HG03558 (cell line): ENCODE results near the gene SPOCK1.

Experiments used
- ATAC-seq: cut with Tn5 transposase; IDR thresholded peaks from one replicate; pipeline ENCODE4 v1.9.1; 2021; ENCODE audit warnings: moderate number of reproducible peaks; ENCODE audit not compliant: unreplicated experiment; ENCODE audit errors: extremely low read depth

The SPOCK1 gene

DNA sequence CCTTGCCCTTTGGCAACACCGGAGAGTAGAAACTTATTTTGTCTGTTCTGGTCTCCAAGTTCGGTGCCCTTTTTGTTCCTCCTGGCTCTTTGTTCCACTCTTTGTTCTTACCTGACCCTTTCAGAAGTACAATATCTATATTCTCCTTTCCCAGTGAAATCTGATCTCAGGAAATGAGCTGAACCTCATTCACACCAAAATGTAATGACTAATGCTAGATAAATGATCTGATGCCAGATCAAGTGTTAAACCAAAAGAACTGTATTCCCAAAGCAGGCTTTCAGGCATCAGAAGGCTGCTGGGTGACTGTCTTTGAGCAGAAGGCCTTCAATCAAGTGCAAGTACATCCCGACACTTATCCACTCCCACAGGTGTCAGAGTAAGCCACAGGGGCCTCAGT, 156.4 kb downstream of the SPOCK1 start:
- no peak for ATAC-seq

DNA sequence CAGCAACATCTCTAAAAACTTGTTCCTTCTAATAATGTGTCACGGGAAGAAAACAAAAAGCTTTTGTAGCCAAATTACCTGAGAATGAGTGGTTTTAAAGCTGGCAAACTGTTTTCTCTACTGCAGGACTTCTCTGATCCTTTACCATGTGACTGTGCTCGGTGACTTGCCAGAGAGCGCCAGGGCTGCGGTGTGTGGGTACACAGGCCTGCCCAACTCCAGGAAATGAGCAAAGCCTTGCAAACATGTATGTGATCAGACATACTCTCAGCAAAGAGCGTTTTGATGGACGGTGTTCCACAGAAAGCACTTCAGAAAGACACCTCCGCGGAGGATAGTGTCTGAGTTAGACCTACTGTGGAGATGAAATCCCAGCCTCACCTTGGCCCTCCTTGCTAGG, 157.3 kb downstream of the SPOCK1 start:
- ATAC-seq = no peak

DNA sequence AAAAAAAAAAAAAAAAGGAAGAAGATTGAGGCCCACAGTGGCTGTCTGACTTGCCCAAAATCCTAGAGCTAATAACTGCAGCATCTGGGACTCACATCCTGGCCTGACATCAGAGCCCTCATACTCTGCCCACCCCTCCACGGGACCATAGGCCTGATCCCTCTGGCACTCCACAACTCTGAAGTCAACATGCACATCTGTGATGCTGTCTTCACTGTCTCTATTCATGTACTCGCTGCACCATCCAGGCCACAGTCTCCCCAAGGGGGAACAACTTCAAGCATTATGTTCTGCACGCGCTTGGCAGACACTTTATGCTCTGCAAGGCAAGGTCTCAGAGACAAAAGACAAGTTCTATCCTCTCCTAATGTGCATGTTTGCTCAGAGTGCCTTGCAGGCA, 158.2 kb downstream of the SPOCK1 start:
- ATAC-seq = no peak

DNA sequence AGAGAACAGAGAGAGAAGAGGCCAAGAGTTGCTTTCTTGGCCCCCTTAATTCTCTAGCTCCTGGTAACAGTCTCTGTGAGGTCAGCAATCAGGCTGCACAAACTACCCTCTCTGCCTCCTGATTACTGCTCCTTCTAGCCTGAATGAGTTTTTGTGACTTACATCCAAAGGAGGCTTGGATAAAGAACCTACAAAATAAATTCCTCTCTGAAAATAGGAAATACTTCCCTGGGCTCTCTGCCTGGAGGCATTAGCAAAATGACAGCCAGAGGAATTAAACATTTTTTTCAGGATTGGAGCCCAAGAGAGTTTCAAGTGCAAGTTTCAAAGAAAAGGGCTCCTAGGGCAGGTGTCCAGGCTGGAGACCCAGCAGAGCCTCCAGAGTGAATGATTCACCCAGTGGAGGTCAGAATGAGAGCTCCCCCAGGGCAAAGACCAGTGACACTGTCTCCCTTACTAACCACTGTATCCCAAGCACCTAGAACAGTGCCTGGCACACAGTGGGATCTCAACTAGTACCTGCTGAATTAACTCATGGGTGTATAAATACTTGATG, 162.5 kb downstream of the SPOCK1 start:
- ATAC-seq = no peak

DNA sequence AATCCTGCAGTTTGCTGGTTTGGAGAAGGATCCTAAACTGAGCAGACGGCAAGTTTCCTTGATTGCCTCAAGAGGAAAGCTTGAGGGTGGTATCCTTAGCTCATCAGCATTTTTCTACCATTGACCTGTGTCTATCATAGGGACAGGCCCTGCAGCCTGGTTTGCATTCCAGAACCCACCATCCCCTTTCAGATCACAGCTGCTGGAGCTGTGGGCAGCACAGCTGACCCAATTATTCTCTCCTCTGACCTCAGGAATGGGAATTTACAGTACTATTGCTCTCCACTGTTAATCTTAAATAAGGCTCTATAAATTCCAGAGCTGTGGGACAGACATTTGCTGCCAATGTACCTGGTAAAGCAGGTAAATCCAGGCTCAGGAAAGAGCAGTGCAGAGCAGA, 163.0 kb downstream of the SPOCK1 start:
- ATAC-seq = no peak

DNA sequence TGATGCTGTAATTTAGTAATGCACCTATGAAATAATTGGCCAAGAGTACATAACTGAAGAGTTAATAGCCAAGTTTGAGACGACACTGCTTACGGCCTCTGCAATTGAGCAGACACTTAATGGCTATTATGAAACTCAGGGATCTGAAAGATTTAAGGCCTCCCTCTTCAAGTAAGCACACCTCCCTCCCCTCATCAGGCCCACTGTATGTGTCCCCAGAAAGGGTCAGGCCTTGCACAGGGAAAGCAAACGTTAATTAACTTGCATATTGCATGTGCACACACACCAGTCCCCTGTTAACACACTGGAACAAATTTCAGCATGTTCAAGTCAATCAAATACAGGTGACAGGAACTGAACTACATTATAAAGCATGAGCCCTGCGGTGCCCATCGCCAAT, 163.6 kb downstream of the SPOCK1 start:
- ATAC-seq = no peak

DNA sequence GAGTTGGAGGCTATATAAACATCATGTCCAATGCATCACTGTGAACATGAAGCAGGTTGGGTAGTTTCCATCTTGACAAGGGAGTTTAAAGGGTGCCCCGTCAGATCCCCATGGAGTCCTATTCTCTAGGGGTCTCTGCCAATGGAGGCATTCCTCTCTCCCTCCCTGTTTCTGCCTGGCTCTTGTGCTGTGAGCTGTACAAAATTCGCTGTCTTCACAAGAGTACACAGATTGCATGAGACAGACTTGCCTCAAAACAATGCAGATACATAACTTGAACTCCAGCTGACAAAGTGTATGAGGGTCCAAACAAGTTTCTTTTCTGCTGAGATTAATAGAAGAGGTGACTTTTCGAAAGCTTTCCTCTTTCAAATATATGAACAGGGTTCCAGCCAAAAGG, 165.2 kb downstream of the SPOCK1 start:
- ATAC-seq = no peak

DNA sequence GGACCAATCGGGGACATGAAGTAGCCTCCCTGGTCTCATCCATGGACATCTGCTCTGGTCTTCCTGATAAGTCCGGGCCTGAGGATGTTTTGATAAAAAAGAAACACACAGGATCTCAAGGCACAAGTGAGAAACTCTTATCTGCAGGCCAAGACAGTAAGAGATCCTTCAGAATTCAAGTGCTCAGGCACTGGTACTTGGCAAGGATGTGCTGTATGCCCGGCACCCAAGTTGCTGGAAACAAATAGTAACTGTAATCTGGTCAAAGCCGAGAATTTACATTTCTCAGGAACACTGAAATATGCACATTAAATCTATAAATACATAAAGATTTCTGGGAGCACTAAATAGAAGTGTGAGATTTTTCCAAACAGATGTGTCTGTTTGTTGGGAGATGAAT, 165.7 kb downstream of the SPOCK1 start:
- ATAC-seq = no peak

DNA sequence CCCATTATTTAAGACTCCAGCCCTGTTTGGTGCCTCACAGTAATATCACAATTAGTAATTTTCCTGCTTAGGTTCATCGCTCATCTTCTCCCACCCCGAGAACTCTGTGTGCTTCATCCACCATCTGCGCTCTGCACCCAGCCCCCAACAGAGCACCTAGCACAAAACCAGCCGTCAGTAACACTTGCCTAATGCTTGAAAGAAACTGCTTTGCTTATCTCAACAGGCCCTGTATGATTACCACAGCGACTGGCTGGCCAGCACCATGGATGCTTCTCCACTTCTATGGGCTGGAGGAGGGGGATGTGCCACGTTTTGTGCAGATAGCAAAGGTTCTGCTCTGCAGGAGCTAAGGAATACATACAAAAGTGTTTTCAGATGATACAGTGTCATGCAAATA, 166.8 kb downstream of the SPOCK1 start:
- no peak for ATAC-seq

DNA sequence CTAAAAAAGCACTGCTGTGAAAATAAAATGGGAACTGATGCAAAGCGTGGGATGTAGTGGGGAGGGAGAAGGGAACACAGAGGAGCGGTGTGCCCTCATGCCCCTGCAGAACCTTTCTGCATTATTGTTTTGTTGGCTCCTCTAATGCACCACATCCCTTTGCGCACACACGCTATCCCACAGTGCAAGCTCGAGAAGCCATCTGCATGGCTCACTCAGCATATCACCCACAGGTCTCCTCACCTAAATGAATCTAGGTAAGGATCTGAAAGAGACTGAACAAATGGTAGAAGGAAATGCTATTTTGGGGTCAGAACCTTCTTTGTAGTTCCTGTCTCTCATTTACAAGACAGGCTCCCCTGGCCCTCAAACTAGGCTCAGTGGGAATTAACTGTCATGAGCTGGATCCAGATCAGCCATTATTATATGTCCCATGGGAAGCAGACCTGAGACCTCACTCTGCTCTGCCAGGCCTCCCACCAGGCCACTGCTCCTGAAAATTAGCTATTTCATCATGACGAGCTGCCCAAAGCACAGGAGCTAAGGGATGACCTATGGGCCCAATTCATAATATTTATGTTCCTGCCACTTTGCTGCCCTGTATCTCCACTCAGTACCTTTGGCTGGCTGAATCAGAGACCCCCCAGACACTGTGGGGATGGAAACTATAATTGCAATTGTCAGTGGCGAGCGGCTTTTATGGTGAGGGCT, 169.4 kb downstream of the SPOCK1 start:
- no peak for ATAC-seq

DNA sequence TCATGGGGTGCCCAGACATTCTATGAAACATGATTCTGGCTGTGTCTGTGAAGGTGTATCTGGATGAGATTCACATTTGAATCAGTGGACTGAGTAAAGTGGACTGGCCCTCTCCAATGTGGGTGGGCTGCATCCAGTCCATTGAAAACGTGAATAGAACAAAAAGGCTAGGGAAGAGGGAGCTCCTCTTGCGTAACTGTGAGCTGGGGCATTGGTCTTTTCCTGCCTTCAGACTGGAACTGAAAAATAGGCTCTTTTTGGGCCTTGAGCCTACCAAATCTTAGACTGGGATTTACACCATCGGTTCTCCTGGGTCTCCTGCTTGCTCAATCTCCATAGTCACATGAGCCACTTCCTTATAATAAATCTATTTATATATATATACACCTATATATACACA, 170.1 kb downstream of the SPOCK1 start:
- ATAC-seq = no peak

DNA sequence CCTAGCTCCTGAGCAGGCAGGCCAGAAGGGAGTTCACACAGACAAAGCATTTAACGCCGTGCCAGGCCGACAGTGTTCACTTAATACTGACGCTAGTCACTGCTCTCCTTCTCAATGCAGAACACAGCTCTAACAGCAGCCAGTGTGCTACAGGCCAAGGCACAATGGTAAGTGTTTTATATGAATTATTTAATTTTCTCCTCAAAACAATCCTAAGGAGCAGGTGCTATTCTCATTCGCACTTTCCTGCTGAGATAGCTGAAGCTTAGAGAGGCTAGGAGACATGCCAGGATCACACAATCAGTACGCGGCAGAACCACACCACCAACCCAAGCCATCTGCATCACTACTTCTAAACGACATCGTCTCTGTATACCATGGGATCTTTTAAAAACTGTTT, 170.7 kb downstream of the SPOCK1 start:
- no peak for ATAC-seq

DNA sequence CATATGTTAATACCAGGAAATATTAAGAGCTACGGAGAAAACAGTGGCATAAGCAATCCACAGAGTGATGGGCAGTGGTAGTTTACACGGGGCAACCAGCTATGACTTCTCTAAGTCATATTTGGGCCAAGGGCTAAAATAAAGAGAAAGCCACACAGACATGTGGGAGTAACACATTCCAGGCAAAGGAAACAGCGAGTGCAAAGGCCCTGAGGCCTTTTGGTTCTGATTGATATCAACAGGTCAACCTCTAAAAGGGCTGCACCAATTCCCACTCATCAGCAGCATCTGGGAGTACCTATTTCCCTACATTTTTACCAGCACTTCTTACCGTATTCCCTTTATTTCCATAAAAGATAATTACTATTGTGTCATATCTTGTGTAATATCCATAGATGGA, 173.4 kb downstream of the SPOCK1 start:
- no peak for ATAC-seq

DNA sequence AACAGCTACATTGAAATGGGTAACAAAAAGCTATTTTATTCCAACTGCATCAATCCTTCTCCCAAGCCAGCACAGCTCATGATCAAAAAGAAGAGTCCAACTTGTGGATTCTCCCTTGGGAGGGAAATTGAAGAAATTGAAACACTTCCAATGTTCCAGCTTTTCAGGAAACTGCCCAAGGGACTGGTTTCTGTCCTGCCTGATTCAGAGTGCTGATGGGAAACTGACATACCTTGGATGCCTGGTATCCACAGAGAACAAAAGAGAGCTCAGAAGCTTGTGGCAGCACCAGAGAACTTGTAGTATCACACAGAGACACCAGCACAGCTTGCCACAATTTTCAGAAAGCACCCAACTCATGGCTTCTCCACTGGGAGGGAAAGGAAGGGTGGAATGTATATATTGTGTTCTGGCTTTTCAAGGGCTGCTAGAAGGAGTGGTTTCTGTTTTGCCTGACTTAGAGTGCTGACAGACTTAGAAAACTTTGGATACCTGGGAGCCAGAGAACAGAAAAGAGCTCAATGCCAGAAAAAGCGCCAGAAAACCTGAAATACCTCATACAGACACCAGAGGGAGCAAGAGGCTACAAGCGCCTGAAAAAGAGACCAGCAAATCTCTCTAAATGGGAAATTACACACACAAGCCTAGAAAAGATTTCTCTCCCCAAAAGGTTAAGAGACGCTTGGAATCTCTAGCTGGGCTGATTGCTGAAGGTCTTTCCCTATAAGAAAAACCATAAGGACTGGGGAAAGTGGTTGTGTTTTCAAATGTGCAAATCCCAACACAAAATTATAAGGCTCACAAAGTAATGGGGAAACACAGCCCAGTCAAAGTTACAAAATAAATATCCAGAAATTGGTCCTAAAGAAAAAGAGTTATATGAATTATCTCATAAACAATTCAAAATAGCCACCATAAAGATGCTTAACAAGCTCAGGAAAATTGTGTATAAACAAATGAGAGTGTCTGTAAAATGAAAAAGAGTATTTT, 178.8 kb downstream of the SPOCK1 start:
- ATAC-seq = no peak

DNA sequence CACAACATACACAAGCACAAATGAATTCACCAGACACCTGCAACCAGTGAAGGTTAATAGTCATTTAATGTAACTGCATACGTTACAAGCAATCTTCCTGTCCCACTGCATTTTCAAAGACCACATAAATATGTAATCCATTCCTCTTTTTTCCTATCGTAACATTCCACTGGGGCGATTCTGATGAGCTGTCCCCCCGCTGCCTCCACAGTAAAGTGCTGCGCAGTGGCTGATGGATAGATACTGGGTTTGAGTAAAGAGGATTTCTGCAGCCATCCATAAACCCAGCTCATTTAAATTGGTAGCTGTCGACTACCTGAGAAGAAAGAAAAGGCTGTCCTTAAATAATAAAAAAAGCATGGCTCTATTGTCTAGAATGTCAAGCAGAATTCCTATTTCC, 181.1 kb downstream of the SPOCK1 start:
- no peak for ATAC-seq

DNA sequence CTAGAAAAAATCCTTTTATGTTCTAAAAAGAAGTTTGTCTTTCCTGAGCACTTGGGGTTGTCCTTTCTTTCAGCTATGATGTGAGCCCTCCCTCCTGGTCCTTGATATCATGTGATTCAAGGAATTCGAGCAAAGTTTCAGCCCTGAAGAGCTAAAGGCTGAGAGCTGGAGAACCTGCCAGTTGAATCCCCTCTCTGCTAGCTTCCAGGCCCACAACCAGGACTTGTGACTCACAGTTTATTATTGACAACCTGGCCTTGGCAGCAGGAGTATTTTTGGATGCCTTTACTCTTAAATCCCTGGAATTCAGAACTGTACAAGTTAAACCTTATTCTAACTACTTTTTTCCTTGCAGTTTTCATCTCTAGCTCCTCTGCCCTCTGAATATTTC, 182.8 kb downstream of the SPOCK1 start:
- ATAC-seq = no peak

DNA sequence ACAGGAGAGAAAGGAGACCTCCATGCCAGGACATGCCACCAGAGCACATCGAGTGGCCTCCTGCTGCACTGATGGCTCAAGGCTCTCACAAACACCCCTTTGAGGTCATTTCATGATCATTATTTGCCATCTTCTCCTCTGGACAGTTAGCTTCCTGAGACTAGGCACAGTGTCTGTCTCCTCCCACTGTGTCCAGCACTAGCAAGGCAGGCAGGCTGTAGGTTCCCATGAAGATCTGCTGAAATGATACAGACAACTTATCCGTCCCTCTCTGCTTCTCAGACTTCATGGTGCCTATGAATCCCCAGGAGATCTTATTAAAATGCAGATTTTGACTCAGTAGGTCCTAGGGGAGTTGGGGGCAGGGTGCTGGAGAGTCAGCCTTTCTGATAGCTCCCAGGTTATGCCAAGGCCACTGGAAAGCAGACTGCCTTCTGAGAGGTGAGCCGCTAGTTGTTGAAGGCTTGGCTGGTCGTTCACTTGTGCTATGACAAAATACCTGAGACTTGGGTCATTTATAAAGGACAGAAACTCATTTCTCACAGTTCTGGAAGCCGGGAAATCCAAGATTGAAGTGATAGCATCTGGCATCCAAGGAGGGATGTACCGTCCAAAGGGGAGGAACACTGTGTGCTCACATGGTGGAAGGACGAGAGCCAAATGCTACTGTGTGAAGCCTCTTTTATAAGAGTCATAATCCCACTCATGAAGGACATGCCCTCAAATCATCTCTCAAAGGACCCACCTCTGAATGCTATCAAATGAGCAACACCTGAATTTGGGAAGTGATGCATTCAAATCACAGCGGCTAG, 183.4 kb downstream of the SPOCK1 start:
- no peak for ATAC-seq

DNA sequence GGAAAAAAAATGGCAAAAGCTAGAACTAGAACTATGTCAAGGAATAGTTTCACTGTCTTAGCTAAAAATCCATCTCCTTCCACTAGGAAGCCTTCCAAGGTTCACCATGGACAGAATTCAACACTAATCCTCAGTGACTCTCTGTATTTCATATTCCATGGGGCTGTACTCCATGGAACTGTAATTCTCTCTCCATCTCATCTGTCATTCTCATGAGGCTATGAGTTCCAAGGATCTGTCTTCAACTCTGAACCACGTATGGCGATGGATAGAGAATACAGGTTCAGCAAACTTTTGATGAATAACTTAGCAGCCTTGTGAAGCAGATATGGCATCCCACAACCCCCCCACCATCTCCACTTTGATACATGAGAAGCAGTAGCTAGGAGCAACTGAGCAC, 184.0 kb downstream of the SPOCK1 start:
- ATAC-seq = no peak

DNA sequence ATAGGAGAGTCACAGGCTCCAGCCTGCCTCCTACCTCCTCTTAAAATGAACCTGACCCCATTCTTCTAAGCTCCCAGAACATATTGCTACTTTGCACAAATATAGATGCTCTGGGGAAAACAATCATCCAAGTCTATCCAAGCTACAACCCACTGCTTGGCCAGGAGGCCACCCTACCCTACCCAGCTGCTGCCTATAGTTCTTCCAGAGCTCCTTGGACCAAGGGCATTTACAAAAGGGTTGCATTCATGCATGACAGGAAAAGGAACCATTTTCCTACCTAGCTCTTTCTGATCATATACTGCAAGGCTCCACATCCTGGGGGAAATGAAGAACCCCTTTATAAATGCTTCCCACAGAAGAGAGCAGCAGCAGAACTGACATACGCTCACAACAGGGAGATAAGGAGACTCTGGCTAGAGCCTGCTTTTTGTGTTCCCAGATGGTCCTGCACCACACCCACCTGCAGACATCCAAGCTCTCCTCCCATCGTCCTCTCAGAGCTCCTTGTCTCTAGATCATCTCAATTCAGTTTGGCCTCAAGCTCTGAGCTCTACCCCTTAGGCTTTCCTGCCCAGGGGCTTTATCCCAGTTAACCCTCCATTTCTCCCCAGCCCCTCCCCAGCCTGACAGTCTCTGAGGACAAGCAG, 185.5 kb downstream of the SPOCK1 start:
- no peak for ATAC-seq

DNA sequence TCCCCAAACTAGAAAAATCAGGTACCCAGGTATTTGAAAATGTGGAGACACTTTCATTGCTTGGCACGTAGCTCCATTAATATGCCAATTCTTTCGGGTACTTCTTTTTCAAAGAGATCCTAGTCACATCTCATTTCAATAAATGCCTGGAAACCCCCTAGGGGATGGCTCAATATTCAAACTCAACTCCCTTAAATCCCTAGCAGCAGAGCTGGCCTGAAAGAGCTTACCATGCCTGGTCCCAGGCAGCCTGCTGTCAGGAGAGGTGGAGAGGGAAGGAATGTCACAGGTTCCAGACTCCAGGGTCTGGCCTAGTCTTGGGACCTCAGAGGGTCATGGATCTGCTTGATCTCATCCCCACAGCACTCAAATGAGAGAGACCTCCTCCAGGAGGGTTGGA, 187.1 kb downstream of the SPOCK1 start:
- no peak for ATAC-seq
